GM21576 (cell line): ENCODE results near the gene TRAF2.
"Not testable (repeated sequence)": the region's sequence is repeated elsewhere in the genome, so short reads cannot be mapped to it uniquely, and the experiment has no call there.

Source experiments
- ATAC-seq: cut with Tn5 transposase; IDR thresholded peaks from one replicate; pipeline ENCODE4 v1.9.1; 2021; ENCODE audit warnings: mild to moderate bottlenecking, moderate library complexity; ENCODE audit not compliant: unreplicated experiment

The TRAF2 gene

GRCh38 chr9:136885950-136886578 lies at the start of gene TRAF2:
Gene TRAF2 (plus strand): TSS chr9:136886516. CDS start chr9:136898741, 12,225 bp downstream.
- ATAC-seq = peak; percentile 76

- ATAC-seq = no peak
Measured at GRCh38 chr9:136837146-136837855, 49.0 kb upstream of the TRAF2 start.

GRCh38 chr9:136837856-136838277 lies 48.4 kb upstream of the TRAF2 start:
- ATAC-seq = not testable (repeated sequence)

- no peak for ATAC-seq
Measured at GRCh38 chr9:136838314-136839228, 47.7 kb upstream of the TRAF2 start.

GRCh38 chr9:136839229-136840139 lies 46.8 kb upstream of the TRAF2 start:
- ATAC-seq = no peak

- no peak for ATAC-seq
Measured at GRCh38 chr9:136840140-136840876, 46.0 kb upstream of the TRAF2 start.

GRCh38 chr9:136840877-136841645 lies 45.3 kb upstream of the TRAF2 start:
- no peak for ATAC-seq

GRCh38 chr9:136841646-136842379 lies 44.5 kb upstream of the TRAF2 start:
- ATAC-seq = not testable (repeated sequence)

- ATAC-seq = peak; percentile 60
Measured at GRCh38 chr9:136842380-136842948, 43.9 kb upstream of the TRAF2 start, which contains the start of gene AJM1. Gene AJM1 (plus strand): TSS chr9:136842478. CDS start chr9:136844415, 1,937 bp downstream.

- ATAC-seq = not testable (repeated sequence)
Measured at GRCh38 chr9:136843159-136843800, 43.0 kb upstream of the TRAF2 start.

- ATAC-seq = not testable (repeated sequence)
Measured at GRCh38 chr9:136843801-136844740, 42.2 kb upstream of the TRAF2 start.

GRCh38 chr9:136844761-136845464 lies 41.4 kb upstream of the TRAF2 start:
- no peak for ATAC-seq

GRCh38 chr9:136845465-136846260 lies 40.7 kb upstream of the TRAF2 start:
- no peak for ATAC-seq

GRCh38 chr9:136846376-136847087 lies 39.8 kb upstream of the TRAF2 start:
- ATAC-seq = no peak
